Measurements from ENCODE around the gene MGA. TPM values are rescaled to one million over a fixed set of nuclear protein-coding genes. Genes with fewer than 3 reads are reported as not detected.

MGA gene
- total RNA-seq, result 34.0 and 36.5 TPM in 2 replicates
- 3.6 and 4.1 TPM in 2 replicates for polyA plus RNA-seq
- 3.2 and 3.5 TPM in 2 replicates for polyA plus RNA-seq (2011; cell fraction: cytosol; rRNA removed)
- polyA plus RNA-seq (2011; cell fraction: nucleus; rRNA removed), result 16.1 and 18.4 TPM in 2 replicates
- 8.9 and 10.3 TPM in 2 replicates for polyA plus RNA-seq (2012)
- polyA minus RNA-seq, result 42.3 and 47.5 TPM in 2 replicates
- polyA minus RNA-seq (2011; cell fraction: cytosol; rRNA and poly(A)+ RNA removed), result 56.9 TPM
- polyA minus RNA-seq (2011; cell fraction: nucleus; rRNA and poly(A)+ RNA removed), result 61.3 and 88.2 TPM in 2 replicates
- Bru-seq, nascent RNA, result percentile 84 among the genes with signal in this experiment
- BruChase-seq, experiment 1, labeled RNA remaining after a 6-hour chase, result percentile 84 among the genes with signal in this experiment
- BruChase-seq, experiment 2, labeled RNA remaining after a 2-hour chase, result percentile 79 among the genes with signal in this experiment
- long read RNA-seq, partial matches to known transcripts, result 6 of 12 reads
- long read RNA-seq, other reads (novel, unspliced or antisense), result 6 of 12 reads

- Histone ChIP-seq H3K9me3 (replicated peaks; ENCODE audit: control insufficient read depth, insufficient read depth, low read length) (no peaks in the 10 kb centered on the region), H3K27me3 (ENCODE audit: control insufficient read depth in 2 of 2, insufficient read depth in 2 of 2, low read length in 2 of 2) (peaks cover 2 to 14% of the 10 kb centered on the region in 2 experiments), H3K36me3 (ENCODE audit: control insufficient read depth in 2 of 2, extremely low read depth in 1 of 2, insufficient read depth in 2 of 2, low read length in 2 of 2) (no peaks in the 10 kb centered on the region), H3K4me2 (ENCODE audit: insufficient read depth, low read length) (peak within 1 kb of the TSS; percentile 67), H3K9ac (replicated peaks; ENCODE audit: extremely low read depth, insufficient read depth, low read length) (peak within 1 kb of the TSS; percentile 53), H2AFZ (ENCODE audit: low read depth, low read length) (peak within 1 kb of the TSS; percentile 84), H3K4me3 (replicated peaks in 1 of 3; ENCODE audit: insufficient read depth in 1 of 3, low read depth in 1 of 3, low read length in 3 of 3) (peak within 1 kb of the TSS; percentile 8 to 42 (median 40)), H3K4me1 (ENCODE audit: control insufficient read depth, extremely low read depth, insufficient read depth, low read length) (peaks cover 26% of the 10 kb centered on the region), H4K20me1 (replicated peaks; ENCODE audit: control insufficient read depth, extremely low read depth, insufficient read depth, low read length) (peaks cover 4% of the 10 kb centered on the region), H3K79me2 (ENCODE audit: control insufficient read depth, insufficient read depth, low read length) (peaks cover 44% of the 10 kb centered on the region), H3K27ac (ENCODE audit: insufficient read depth, low read depth, low read length) (peak within 1 kb of the TSS; percentile 66), H3K9me1 (replicated peaks; ENCODE audit: control insufficient read depth, extremely low read depth, insufficient read depth, low read length) (no peaks in the 10 kb centered on the region)
- TSS peak; percentile 57 for BruUV-seq (replicated peaks)
- dilution Hi-C loops (cut with MboI; ENCODE audit: extremely low pct_ligation_motif_present, low sequenced_read_pairs) (no loop called here), intact Hi-C loops (cut with micrococcal nuclease) (loop anchor here (2.0 to 5.0 kb wide), 2 partner anchors 40 to 103 kb away; partner anchors contain the start of gene TYRO3)
- FAIRE-seq (peak; percentile 72), DNase-seq (ENCODE audit: low read depth, low spot score) (peak; percentile 93)
- TF ChIP-seq POLR2AphosphoS5 (IDR thresholded peaks at IDR 0.05; ENCODE audit: insufficient read depth, low read depth, low read length), result peak; percentile 67
- TF ChIP-seq FOS (IDR thresholded peaks at IDR 0.05; ENCODE audit: borderline replicate concordance, insufficient read depth, low read length), result no peak
- TF ChIP-seq POLR2A (IDR thresholded peaks at IDR 0.05; ENCODE audit: low read depth, low read length), result peak; percentile 59
- TF ChIP-seq GATA2 (IDR thresholded peaks at IDR 0.05; ENCODE audit: insufficient read depth, insufficient read length, low read depth, low read length), result no peak
- TF ChIP-seq, protein P1, sequence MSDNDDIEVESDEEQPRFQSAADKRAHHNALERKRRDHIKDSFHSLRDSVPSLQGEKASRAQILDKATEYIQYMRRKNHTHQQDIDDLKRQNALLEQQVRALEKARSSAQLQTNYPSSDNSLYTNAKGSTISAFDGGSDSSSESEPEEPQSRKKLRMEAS (IDR thresholded peaks at IDR 0.05; ENCODE audit: insufficient read depth, insufficient read length), result peak; percentile 65
- no peak for TF ChIP-seq JUN (IDR thresholded peaks at IDR 0.05; ENCODE audit: borderline replicate concordance, insufficient read depth, insufficient read length, low read depth)
- TF ChIP-seq EZH2 (IDR thresholded peaks at IDR 0.05; ENCODE audit: borderline replicate concordance, low read depth, low read length, severe bottlenecking), result no peak
- TF ChIP-seq CTCF (IDR thresholded peaks at IDR 0.05; ENCODE audit: extremely low read depth in 1 of 2, insufficient read depth in 1 of 2, low read depth in 1 of 2, low read length in 2 of 2), result no peak
- peak; percentile 18 for TF ChIP-seq MYC (IDR thresholded peaks at IDR 0.05; ENCODE audit: low read depth, low read length)
- ChIA-PET POLR2A (interaction anchor here (0.6 kb wide), 1 partner anchor 35 kb away, joined by 3 read pairs; no protein-coding TSS in a partner anchor), CTCF (interaction anchor here (0.8 to 3.0 kb wide), 7 partner anchors 56 to 718 kb away, joined by 3 to 12 read pairs (median 3); no protein-coding TSS in a partner anchor)
Observed at GRCh38 chr15:41660235-41661077, at the start of gene MGA. Gene MGA (plus strand): TSS chr15:41660405.

Measured in endothelial cell of umbilical vein (primary cell).